ENCODE results near the gene NNAT. TPM values are rescaled to one million over a fixed set of nuclear protein-coding genes. Genes with fewer than 3 reads are reported as not detected.

Gene NNAT
- total and polyA plus RNA-seq, 4 donors = 0.38 to 2.6 TPM; not detected in 2

DNA sequence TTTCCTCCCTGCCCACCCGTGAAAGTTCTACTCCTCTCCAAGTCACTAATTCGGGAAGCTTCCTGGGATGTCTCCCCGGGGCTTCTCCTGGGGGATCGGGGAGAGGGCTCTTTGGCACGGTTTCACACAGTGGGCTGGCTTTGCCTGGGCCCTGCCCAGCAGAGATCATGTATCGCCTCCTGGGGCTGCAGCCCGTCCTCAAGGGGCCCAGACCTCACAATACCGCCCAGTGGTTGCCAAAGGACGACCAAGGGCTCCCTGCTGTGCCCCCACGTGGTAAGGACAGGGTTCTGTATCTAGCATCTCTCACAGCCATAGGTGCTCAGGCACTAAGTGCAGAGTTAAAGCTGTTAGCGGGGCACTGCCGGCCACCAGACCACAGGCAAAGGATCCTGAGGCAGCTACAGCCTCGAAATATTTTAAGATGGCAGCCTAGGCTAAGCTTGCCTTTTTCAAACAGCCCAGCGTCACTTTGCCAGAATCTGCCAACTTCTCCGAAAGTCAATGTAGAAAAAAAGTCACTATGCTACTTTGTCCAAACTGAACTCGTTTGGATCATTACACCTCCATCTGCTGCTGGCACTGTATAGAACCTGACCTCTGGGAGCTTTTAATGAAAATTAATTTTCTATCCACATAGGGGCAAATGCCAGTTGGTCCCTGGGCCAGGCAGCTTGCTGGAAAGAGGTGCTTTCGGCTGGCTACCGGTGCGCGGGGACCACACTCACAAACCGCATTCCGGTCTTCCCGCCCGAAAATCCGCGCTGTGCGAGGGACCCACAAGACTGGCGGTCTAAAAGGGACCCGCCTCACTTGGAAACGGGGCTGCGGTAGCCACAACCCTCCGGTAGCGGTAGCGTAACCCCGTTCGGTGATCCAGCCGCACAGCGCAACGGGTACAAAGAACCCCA, 1.3 kb upstream of the NNAT start:
- no peak for ATAC-seq (ENCODE audit: low FRiP score)
- no peak for DNase-seq
- no peak overlapping the region for H3K4me3 ChIP-seq (ENCODE audit: low read length in 2 of 2)
- H3K9me3 ChIP-seq (ENCODE audit: control insufficient read depth, low read length) = no peaks in the 10 kb centered on the region
- intact Hi-C loops (cut with DNase I) = loop anchor here in 1 of 2 donors (5.0 kb wide), 1 partner anchor 117 kb away; no protein-coding TSS in a partner anchor
- H3K27ac ChIP-seq (ENCODE audit: low read depth in 1 of 2, low read length in 2 of 2) = no peak overlapping the region
- no peaks in the 10 kb centered on the region for H3K4me1 ChIP-seq (ENCODE audit: control insufficient read depth in 1 of 2, insufficient read depth in 2 of 2, low read length in 2 of 2)
- H3K27me3 ChIP-seq (ENCODE audit: control insufficient read depth in 1 of 2, insufficient read depth in 2 of 2, low read length in 1 of 2) = no peaks in the 10 kb centered on the region
- H3K36me3 ChIP-seq (ENCODE audit: control insufficient read depth in 1 of 2, insufficient read depth in 2 of 2, low read length in 1 of 2) = no peaks in the 10 kb centered on the region
- WGBS, 2 donors = 84 to 85% methylated on average over 39 of the region's 39 CpGs

DNA sequence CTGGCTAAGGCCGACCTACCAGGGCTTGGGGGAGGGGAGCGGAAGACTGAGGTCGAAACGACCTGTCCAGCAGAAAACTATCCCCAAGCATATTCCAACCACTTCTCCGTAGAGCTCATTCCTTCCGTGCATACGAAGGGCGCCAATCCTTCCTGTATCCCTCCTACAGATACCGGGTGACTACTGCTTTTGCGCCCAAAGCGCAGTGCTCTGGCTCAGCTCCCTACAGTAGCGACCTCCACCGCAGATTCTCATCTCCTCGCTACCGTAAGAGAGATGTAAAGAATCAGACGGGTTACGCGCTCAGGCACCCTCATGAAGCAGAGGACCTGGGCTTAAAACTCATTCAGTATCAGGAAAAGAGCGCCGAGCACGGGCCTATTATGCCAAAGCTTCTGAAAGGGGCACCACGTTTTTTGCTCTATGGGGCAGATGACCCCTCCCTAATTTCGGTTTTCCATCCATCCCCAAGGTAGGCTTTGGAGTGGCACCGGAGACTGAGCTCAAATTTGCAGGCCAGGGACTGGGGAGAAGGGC, 563 bp upstream of the NNAT start:
- no peak for ATAC-seq (ENCODE audit: low FRiP score)
- intact Hi-C loops (cut with DNase I) = loop anchor here in 1 of 2 donors (5.0 kb wide), 1 partner anchor 118 kb away; no protein-coding TSS in a partner anchor
- 92 to 93% methylated on average over 24 of the region's 24 CpGs for WGBS, 2 donors
- Histone ChIP-seq H3K27me3 (ENCODE audit: control insufficient read depth in 1 of 2, insufficient read depth in 2 of 2, low read length in 1 of 2) (no peaks in the 10 kb centered on the region), H3K9me3 (ENCODE audit: control insufficient read depth, low read length) (no peaks in the 10 kb centered on the region), H3K36me3 (ENCODE audit: control insufficient read depth in 1 of 2, insufficient read depth in 2 of 2, low read length in 1 of 2) (no peaks in the 10 kb centered on the region), H3K27ac (ENCODE audit: low read depth in 1 of 2, low read length in 2 of 2) (no peak overlapping the region), H3K4me3 (ENCODE audit: low read length in 2 of 2) (no peak overlapping the region), H3K4me1 (ENCODE audit: control insufficient read depth in 1 of 2, insufficient read depth in 2 of 2, low read length in 2 of 2) (no peaks in the 10 kb centered on the region)
- no peak for DNase-seq

DNA sequence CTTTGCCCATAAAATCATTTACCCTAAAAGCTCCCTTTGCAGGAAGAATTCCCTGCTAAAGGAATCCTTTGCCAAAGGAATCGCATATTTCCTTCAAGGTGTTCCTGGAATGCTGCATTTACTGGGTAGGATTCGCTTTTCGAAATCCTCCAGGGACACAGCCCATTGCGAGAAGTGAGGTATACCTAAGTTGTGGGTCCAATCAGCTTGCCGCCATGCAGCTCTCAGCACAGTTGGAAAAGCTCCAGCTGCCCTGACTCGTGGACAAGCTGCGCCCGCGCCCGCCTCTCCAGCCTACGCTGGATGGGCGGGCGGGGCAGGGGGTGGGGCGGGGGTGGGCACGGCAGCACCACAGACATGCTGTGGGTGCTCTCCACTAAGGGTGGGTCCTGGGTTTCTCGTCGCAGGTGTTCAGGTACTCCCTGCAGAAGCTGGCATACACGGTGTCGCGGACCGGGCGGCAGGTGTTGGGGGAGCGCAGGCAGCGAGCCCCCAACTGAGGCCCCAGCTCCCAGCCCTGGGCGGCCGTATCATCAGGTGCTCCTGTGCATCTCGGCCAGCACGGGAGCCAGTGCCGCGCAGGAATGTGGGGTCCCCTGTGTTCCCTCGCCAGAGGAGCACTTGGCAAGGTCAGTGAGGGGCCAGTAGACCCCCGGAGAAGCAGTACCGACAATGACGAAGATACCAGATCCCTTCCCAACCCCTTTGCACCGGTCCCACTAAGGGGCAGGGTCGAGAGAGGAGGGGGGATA, 1.4 kb downstream of the NNAT start:
- DNase-seq = no peak
- ATAC-seq (ENCODE audit: low FRiP score) = no peak
- no peak overlapping the region for H3K4me3 ChIP-seq (ENCODE audit: low read length in 2 of 2)
- H3K36me3 ChIP-seq (ENCODE audit: control insufficient read depth in 1 of 2, insufficient read depth in 2 of 2, low read length in 1 of 2) = no peaks in the 10 kb centered on the region
- H3K9me3 ChIP-seq (ENCODE audit: control insufficient read depth, low read length) = no peaks in the 10 kb centered on the region
- intact Hi-C loops (cut with DNase I) = loop anchor here in 1 of 2 donors (5.0 kb wide), 1 partner anchor 120 kb away; no protein-coding TSS in a partner anchor
- H3K27ac ChIP-seq (ENCODE audit: low read depth in 1 of 2, low read length in 2 of 2) = no peak overlapping the region
- 69 to 72% methylated on average over 35 to 36 of the region's 36 CpGs for WGBS, 2 donors
- no peaks in the 10 kb centered on the region for H3K27me3 ChIP-seq (ENCODE audit: control insufficient read depth in 1 of 2, insufficient read depth in 2 of 2, low read length in 1 of 2)
- peaks cover 0 to 3% of the 10 kb centered on the region in 2 donors for H3K4me1 ChIP-seq (ENCODE audit: control insufficient read depth in 1 of 2, insufficient read depth in 2 of 2, low read length in 2 of 2)

DNA sequence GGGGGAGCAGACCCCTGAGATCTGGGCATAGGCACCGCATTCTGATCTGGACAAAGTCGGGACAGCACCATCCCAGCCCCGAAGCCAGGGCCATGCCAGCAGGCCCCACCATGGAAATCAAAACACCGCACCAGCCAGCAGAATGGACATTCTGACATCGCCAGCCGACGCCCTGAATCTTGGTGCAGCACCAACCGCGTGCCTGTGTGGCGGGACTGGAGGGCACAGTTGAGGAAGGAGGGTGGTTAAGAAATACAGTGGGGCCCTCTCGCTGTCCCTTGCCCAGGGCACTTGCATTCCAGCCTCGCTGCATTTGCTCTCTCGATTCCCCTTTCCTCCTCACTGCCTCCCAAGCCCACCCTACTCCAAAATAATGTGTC, 2.0 kb downstream of the NNAT start:
- no peaks in the 10 kb centered on the region for H3K9me3 ChIP-seq (ENCODE audit: control insufficient read depth, low read length)
- H3K36me3 ChIP-seq (ENCODE audit: control insufficient read depth in 1 of 2, insufficient read depth in 2 of 2, low read length in 1 of 2) = no peaks in the 10 kb centered on the region
- no peak overlapping the region for H3K27ac ChIP-seq (ENCODE audit: low read depth in 1 of 2, low read length in 2 of 2)
- no peaks in the 10 kb centered on the region for H3K27me3 ChIP-seq (ENCODE audit: control insufficient read depth in 1 of 2, insufficient read depth in 2 of 2, low read length in 1 of 2)
- intact Hi-C loops (cut with DNase I) = loop anchor here in 1 of 2 donors (5.0 kb wide), 1 partner anchor 121 kb away; no protein-coding TSS in a partner anchor
- H3K4me1 ChIP-seq (ENCODE audit: control insufficient read depth in 1 of 2, insufficient read depth in 2 of 2, low read length in 2 of 2) = peaks cover 0 to 3% of the 10 kb centered on the region in 2 donors
- H3K4me3 ChIP-seq (ENCODE audit: low read length in 2 of 2) = no peak overlapping the region
- ATAC-seq (ENCODE audit: low FRiP score) (no peak), DNase-seq (no peak)
- WGBS, 2 donors = 82 to 86% methylated on average over 13 of the region's 13 CpGs

DNA sequence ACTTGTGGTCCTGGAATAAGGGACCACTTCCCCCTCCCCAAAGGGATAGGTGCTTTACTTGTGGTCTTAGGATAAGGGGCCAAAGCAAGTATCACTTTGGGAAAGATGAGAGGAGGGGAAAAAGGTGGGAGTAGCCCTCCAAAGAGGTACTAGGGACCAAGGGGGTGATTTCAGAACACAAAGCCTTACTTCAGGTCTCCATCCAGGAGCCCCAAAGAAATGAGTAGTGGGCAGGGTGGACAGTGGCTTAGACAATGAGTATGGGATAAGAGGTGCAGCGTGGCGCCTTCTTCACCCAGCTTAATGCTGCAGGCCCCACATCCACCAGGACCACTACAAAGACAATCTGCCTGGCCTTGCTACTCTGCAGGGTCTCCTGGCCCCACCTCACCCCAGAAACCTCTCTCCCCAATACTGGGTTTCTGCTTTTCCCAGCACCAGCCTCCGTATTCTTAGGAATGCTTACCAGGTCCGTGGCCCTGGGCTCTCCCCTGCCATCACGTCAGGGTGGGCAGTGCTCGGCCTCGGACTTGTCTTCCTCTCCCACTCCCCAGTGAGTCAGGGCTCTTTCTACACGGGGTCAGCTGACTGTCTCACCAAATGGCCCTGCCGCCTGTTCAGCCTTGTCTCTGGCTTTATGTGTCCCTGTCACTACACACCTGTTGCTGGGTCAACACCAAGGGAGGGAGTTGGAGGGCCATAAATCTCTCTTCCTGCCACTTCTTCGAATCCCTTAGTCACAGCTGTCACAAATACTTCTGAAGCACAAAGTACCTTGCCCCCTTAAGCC, 3.1 kb downstream of the NNAT start:
- Histone ChIP-seq H3K27ac (ENCODE audit: low read depth in 1 of 2, low read length in 2 of 2) (no peak overlapping the region), H3K27me3 (ENCODE audit: control insufficient read depth in 1 of 2, insufficient read depth in 2 of 2, low read length in 1 of 2) (no peaks in the 10 kb centered on the region), H3K9me3 (ENCODE audit: control insufficient read depth, low read length) (no peaks in the 10 kb centered on the region), H3K4me3 (ENCODE audit: low read length in 2 of 2) (no peak overlapping the region), H3K4me1 (ENCODE audit: control insufficient read depth in 1 of 2, insufficient read depth in 2 of 2, low read length in 2 of 2) (peaks cover 0 to 3% of the 10 kb centered on the region in 2 donors), H3K36me3 (ENCODE audit: control insufficient read depth in 1 of 2, insufficient read depth in 2 of 2, low read length in 1 of 2) (no peaks in the 10 kb centered on the region)
- WGBS, 2 donors = 62 to 64% methylated on average over 10 of the region's 10 CpGs
- no peak for ATAC-seq (ENCODE audit: low FRiP score)
- no peak for DNase-seq
- intact Hi-C loops (cut with DNase I) = loop anchor here in 1 of 2 donors (5.0 kb wide), 1 partner anchor 122 kb away; no protein-coding TSS in a partner anchor

DNA sequence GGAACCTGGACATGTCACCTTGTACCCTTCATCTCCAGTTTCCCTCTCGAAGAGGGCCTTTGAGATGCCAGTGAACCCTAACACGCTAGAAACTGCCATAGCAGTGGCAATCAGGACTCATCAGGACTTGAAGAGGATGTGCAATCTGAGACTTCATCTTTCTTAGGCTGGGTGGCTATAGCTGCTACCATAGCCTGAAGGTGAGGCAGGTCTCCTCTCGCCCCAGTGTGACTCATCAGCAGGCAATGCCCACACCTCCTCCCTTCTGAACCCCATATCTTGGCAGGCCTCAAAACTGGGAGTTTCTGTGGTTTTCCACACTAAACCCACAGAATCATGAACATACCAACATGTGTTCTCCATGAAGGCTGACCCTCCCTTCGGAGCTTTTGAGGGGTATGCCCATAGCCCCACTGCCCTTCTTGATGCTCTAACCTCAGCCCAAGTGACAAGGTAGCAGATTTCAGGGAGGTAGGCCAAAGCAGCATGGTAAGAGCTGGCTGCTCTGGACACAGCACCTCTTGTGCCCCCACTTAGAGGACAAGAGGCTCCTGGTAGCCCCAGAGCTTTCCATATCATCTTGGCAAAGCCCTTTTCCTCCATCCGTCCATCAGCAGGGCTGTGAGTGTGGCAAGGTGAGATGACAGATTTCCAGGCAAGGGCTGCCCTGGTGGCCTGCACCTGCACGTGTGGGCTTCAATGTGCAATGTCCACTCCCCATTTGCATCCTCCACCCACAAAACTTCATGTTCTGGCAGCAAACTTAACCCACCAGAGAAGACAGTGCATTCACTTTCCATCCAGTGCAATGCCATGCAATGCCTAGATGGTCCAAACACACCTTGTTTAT, 4.0 kb downstream of the NNAT start:
- no peak for DNase-seq
- 52 to 59% methylated on average over 6 of the region's 6 CpGs for WGBS, 2 donors

DNA sequence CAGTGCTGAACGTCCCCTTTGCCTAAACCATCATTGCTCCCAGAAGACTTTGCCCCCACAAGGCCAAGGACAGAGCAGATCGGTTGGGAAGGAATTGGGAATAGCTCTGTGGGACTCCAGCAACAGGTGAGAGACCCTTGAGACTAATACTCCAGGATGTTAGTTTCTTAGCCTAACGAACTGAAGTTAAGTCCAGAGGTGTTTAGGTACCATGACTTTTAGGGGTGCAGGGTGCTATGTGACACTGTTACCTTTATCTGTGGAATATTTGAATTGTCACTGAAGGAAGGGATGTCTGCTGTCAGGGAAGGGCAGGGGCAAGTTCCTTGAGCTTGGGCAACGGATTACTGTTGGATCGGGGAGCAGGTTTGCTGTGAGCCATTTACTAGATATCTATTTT, 4.8 kb downstream of the NNAT start:
- Histone ChIP-seq H3K4me1 (ENCODE audit: control insufficient read depth in 1 of 2, insufficient read depth in 2 of 2, low read length in 2 of 2) (peaks cover 0 to 3% of the 10 kb centered on the region in 2 donors), H3K27ac (ENCODE audit: low read depth in 1 of 2, low read length in 2 of 2) (no peak overlapping the region), H3K27me3 (ENCODE audit: control insufficient read depth in 1 of 2, insufficient read depth in 2 of 2, low read length in 1 of 2) (no peaks in the 10 kb centered on the region), H3K9me3 (ENCODE audit: control insufficient read depth, low read length) (no peaks in the 10 kb centered on the region), H3K36me3 (ENCODE audit: control insufficient read depth in 1 of 2, insufficient read depth in 2 of 2, low read length in 1 of 2) (no peaks in the 10 kb centered on the region), H3K4me3 (ENCODE audit: low read length in 2 of 2) (no peak overlapping the region)
- 63 to 64% methylated on average over 5 of the region's 5 CpGs for WGBS, 2 donors
- intact Hi-C loops (cut with DNase I) = loop anchor here in 1 of 2 donors (5.0 kb wide), 1 partner anchor 134 kb away; no protein-coding TSS in a partner anchor
- DNase-seq (no peak), ATAC-seq (ENCODE audit: low FRiP score) (no peak)

More for the DNA sequence above, 4.0 kb downstream of the NNAT start:
- Histone ChIP-seq H3K36me3 (ENCODE audit: control insufficient read depth in 1 of 2, insufficient read depth in 2 of 2, low read length in 1 of 2) (no peaks in the 10 kb centered on the region), H3K4me1 (ENCODE audit: control insufficient read depth in 1 of 2, insufficient read depth in 2 of 2, low read length in 2 of 2) (peaks cover 0 to 3% of the 10 kb centered on the region in 2 donors), H3K27ac (ENCODE audit: low read depth in 1 of 2, low read length in 2 of 2) (no peak overlapping the region), H3K4me3 (ENCODE audit: low read length in 2 of 2) (no peak overlapping the region), H3K9me3 (ENCODE audit: control insufficient read depth, low read length) (no peaks in the 10 kb centered on the region), H3K27me3 (ENCODE audit: control insufficient read depth in 1 of 2, insufficient read depth in 2 of 2, low read length in 1 of 2) (no peaks in the 10 kb centered on the region)
- intact Hi-C loops (cut with DNase I) = loop anchor here (5.0 kb wide), 2 partner anchors 123 to 133 kb away; no protein-coding TSS in a partner anchor
- ATAC-seq (ENCODE audit: low FRiP score) = no peak

Measured in aorta (tissue), 5 donors.